IPS DF 19.7 (cell line): ENCODE measurements around the gene FOXD4L1.
"Not testable (repeated sequence)": the region's sequence is repeated elsewhere in the genome, so short reads cannot be mapped to it uniquely, and the experiment has no call there.

Source experiments
- DNase-seq: peaks from one replicate; pipeline ENCODE4 v3.0.0-alpha.2; 2013; ENCODE audit warnings: low read depth, low spot score

FOXD4L1 gene

GRCh38 chr2:113498365-113498764, at the start of gene FOXD4L1:
FOXD4L1 (plus strand) TSS chr2:113498665; CDS start chr2:113499257, 592 bp downstream.
- not testable (repeated sequence) for DNase-seq

GRCh38 chr2:113465770-113466169, 32.7 kb upstream of the FOXD4L1 start:
- DNase-seq = not testable (repeated sequence)

GRCh38 chr2:113476688-113477368, 21.6 kb upstream of the FOXD4L1 start:
- not testable (repeated sequence) for DNase-seq

- not testable (repeated sequence) for DNase-seq
Observed at GRCh38 chr2:113496527-113496926, 1.9 kb upstream of the FOXD4L1 start.

- not testable (repeated sequence) for DNase-seq
Observed at GRCh38 chr2:113499019-113499885, 787 bp downstream of the FOXD4L1 start.

- DNase-seq = not testable (repeated sequence)
Observed at GRCh38 chr2:113499886-113500722, 1.6 kb downstream of the FOXD4L1 start.

- DNase-seq = not testable (repeated sequence)
Observed at GRCh38 chr2:113500723-113501038, 2.2 kb downstream of the FOXD4L1 start.

- not testable (repeated sequence) for DNase-seq
Observed at GRCh38 chr2:113502216-113503093, 4.0 kb downstream of the FOXD4L1 start.

GRCh38 chr2:113503094-113504042, 4.9 kb downstream of the FOXD4L1 start:
- DNase-seq = not testable (repeated sequence)

GRCh38 chr2:113504081-113504480, 5.6 kb downstream of the FOXD4L1 start:
- DNase-seq = not testable (repeated sequence)

GRCh38 chr2:113507394-113508140, 9.1 kb downstream of the FOXD4L1 start:
- DNase-seq = not testable (repeated sequence)

- not testable (repeated sequence) for DNase-seq
Observed at GRCh38 chr2:113508187-113508586, 9.7 kb downstream of the FOXD4L1 start.

- DNase-seq = not testable (repeated sequence)
Observed at GRCh38 chr2:113510913-113511312, 12.4 kb downstream of the FOXD4L1 start.

GRCh38 chr2:113511859-113512258, 13.4 kb downstream of the FOXD4L1 start:
- DNase-seq = not testable (repeated sequence)

GRCh38 chr2:113515457-113515856, 17.0 kb downstream of the FOXD4L1 start:
- not testable (repeated sequence) for DNase-seq

- DNase-seq = not testable (repeated sequence)
Observed at GRCh38 chr2:113515995-113516394, 17.5 kb downstream of the FOXD4L1 start.

GRCh38 chr2:113517025-113517424, 18.6 kb downstream of the FOXD4L1 start:
- DNase-seq = not testable (repeated sequence)

- DNase-seq = not testable (repeated sequence)
Observed at GRCh38 chr2:113520837-113521236, 22.4 kb downstream of the FOXD4L1 start.

- not testable (repeated sequence) for DNase-seq
Observed at GRCh38 chr2:113521492-113521891, 23.0 kb downstream of the FOXD4L1 start.
